HEK293T (cell line): Measurements from ENCODE around the gene MALSU1.

Experiments
- BHLHE40 ChIP-seq: fragments of 450-650 bp; IDR thresholded peaks from 2 replicates; pipeline ENCODE4 v1.6.1; 2016; ENCODE audit warnings: mild to moderate bottlenecking, moderate library complexity, borderline replicate concordance
- CTBP1 ChIP-seq: fragments of 450-650 bp; IDR thresholded peaks from 2 replicates; pipeline ENCODE4 v1.6.1; 2016; ENCODE audit warnings: borderline replicate concordance
- ELF4 ChIP-seq: fragments of 450-650 bp; IDR thresholded peaks from 2 replicates; pipeline ENCODE4 v1.6.1; 2017; ENCODE audit warnings: antibody characterized with exemption
- FOXA1 ChIP-seq: fragments of 450-650 bp; IDR thresholded peaks from 2 replicates; pipeline ENCODE4 v1.6.1; 2016; ENCODE audit warnings: mild to moderate bottlenecking
- FOXK2 ChIP-seq: fragments of 450-650 bp; IDR thresholded peaks from 2 replicates; pipeline ENCODE4 v1.6.1; 2016; ENCODE audit warnings: mild to moderate bottlenecking
- FOXM1 ChIP-seq: fragments of 450-650 bp; IDR thresholded peaks from 2 replicates; pipeline ENCODE4 v1.6.1; 2017; ENCODE audit warnings: mild to moderate bottlenecking, borderline replicate concordance
- HDGF ChIP-seq: fragments of 450-650 bp; IDR thresholded peaks from 2 replicates; pipeline ENCODE4 v1.6.1; 2017; ENCODE audit warnings: antibody characterized with exemption, borderline replicate concordance
- L3MBTL2 ChIP-seq: fragments of 450-650 bp; conservative IDR thresholded peaks from 2 replicates; pipeline ENCODE4 v1.6.1; 2016; ENCODE audit warnings: mild to moderate bottlenecking
- LEF1 ChIP-seq: fragments of 450-650 bp; IDR thresholded peaks from 2 replicates; pipeline ENCODE4 v1.6.1; 2017; ENCODE audit warnings: mild to moderate bottlenecking, borderline replicate concordance
- PKNOX1 ChIP-seq: fragments of 450-650 bp; IDR thresholded peaks from 2 replicates; pipeline ENCODE4 v1.6.1; 2016
- SP1 ChIP-seq: fragments of 450-650 bp; IDR thresholded peaks from 2 replicates; pipeline ENCODE4 v1.6.1; 2017
- SUZ12 ChIP-seq: fragments of 450-650 bp; IDR thresholded peaks from 2 replicates; pipeline ENCODE4 v1.6.1; 2016; ENCODE audit warnings: mild to moderate bottlenecking
- TARDBP ChIP-seq: fragments of 450-650 bp; IDR thresholded peaks from 2 replicates; pipeline ENCODE4 v1.6.1; 2016
- ZNF384 ChIP-seq: fragments of 450-650 bp; IDR thresholded peaks from 2 replicates; pipeline ENCODE4 v1.6.1; 2016

- no peak for TF ChIP-seq FOXA1
- TF ChIP-seq FOXK2: no peak
- TF ChIP-seq ZNF384: no peak
- TF ChIP-seq TARDBP: no peak
- no peak for TF ChIP-seq SUZ12
- TF ChIP-seq HDGF: no peak
- no peak for TF ChIP-seq FOXM1
- no peak for TF ChIP-seq SP1
- no peak for TF ChIP-seq LEF1
- TF ChIP-seq L3MBTL2: no peak
- no peak for TF ChIP-seq CTBP1
- no peak for TF ChIP-seq BHLHE40
- no peak for TF ChIP-seq PKNOX1
- no peak for TF ChIP-seq ELF4
Observed at GRCh38 chr7:23276376-23276775, 22.8 kb upstream of the MALSU1 start.
